DOHH2 (cell line): ENCODE results near the gene ORM1.

ENCODE experiments used
- H3F3A ChIP-seq: fragments of 200-600 bp; sonication (generic), shearing (Covaris generic); 2 replicates; pipeline ENCODE4 v1.6.0; 2016; ENCODE audit warnings: antibody characterized with exemption, mild to moderate bottlenecking; ENCODE audit not compliant: control insufficient read depth, insufficient read depth
- H3K27ac ChIP-seq: fragments of 200-600 bp; sonication (generic); 2 replicates; pipeline ENCODE4 v1.5.1; 2014; ENCODE audit warnings: low read depth, mild to moderate bottlenecking, low read length, moderate library complexity
- H3K27me3 ChIP-seq: fragments of 200-600 bp; sonication (generic); 2 replicates; pipeline ENCODE4 v1.6.1; 2014; ENCODE audit warnings: mild to moderate bottlenecking, low read length, mixed read lengths; ENCODE audit not compliant: control insufficient read depth
- H3K36me3 ChIP-seq: fragments of 200-600 bp; sonication (generic); 2 replicates; pipeline ENCODE4 v1.6.1; 2014; ENCODE audit warnings: mild to moderate bottlenecking, low read length, moderate library complexity, mixed read lengths; ENCODE audit not compliant: control insufficient read depth
- H3K4me1 ChIP-seq: fragments of 200-600 bp; sonication (generic); 2 replicates; pipeline ENCODE4 v1.6.1; 2014; ENCODE audit warnings: mild to moderate bottlenecking, low read length, mixed read lengths; ENCODE audit not compliant: control insufficient read depth
- H3K4me2 ChIP-seq: fragments of 200-600 bp; sonication (generic); 2 replicates; pipeline ENCODE4 v1.6.0; 2014; ENCODE audit warnings: mild to moderate bottlenecking, low read length, moderate library complexity
- H3K4me3 ChIP-seq: fragments of 200-600 bp; sonication (generic); 2 replicates; pipeline ENCODE4 v1.5.1; 2014; ENCODE audit warnings: mild to moderate bottlenecking, low read length, mixed read lengths
- H3K79me2 ChIP-seq: fragments of 200-600 bp; sonication (generic); 2 replicates; pipeline ENCODE4 v1.6.1; 2014; ENCODE audit warnings: mild to moderate bottlenecking, low read length, mixed read lengths; ENCODE audit not compliant: control insufficient read depth
- H3K9me2 ChIP-seq: fragments of 200-600 bp; sonication (generic); replicated peaks from 2 replicates; pipeline ENCODE4 v1.6.1; 2014; ENCODE audit warnings: mild to moderate bottlenecking, low read length, mixed read lengths; ENCODE audit not compliant: control insufficient read depth
- H3K9me3 ChIP-seq: fragments of 200-600 bp; sonication (generic); 2 replicates; pipeline ENCODE4 v1.6.1; 2014; ENCODE audit warnings: antibody characterized with exemption, low read length, mixed read lengths; ENCODE audit not compliant: control insufficient read depth, insufficient read depth
- H4K20me1 ChIP-seq: fragments of 200-600 bp; sonication (generic); 2 replicates; pipeline ENCODE4 v1.6.0; 2014; ENCODE audit warnings: low read depth, mild to moderate bottlenecking, antibody characterized with exemption, low read length, moderate library complexity; ENCODE audit not compliant: control insufficient read depth, insufficient read depth
- EZH2phosphoT487 ChIP-seq: fragments of 200-600 bp; sonication (generic); IDR thresholded peaks from 2 replicates; pipeline ENCODE4 v1.6.1; 2017; ENCODE audit warnings: borderline replicate concordance, mild to moderate bottlenecking, antibody characterized with exemption, low read length, moderate library complexity, mixed read lengths
- TF ChIP-seq, protein P1 (sequence below): fragments of 200-600 bp; sonication (generic); IDR thresholded peaks from one replicate; pipeline ENCODE4 v1.5.1; 2014; ENCODE audit warnings: antibody characterized with exemption, mild to moderate bottlenecking, low read depth, low read length; ENCODE audit not compliant: poor library complexity, severe bottlenecking

ORM1 gene

DNA sequence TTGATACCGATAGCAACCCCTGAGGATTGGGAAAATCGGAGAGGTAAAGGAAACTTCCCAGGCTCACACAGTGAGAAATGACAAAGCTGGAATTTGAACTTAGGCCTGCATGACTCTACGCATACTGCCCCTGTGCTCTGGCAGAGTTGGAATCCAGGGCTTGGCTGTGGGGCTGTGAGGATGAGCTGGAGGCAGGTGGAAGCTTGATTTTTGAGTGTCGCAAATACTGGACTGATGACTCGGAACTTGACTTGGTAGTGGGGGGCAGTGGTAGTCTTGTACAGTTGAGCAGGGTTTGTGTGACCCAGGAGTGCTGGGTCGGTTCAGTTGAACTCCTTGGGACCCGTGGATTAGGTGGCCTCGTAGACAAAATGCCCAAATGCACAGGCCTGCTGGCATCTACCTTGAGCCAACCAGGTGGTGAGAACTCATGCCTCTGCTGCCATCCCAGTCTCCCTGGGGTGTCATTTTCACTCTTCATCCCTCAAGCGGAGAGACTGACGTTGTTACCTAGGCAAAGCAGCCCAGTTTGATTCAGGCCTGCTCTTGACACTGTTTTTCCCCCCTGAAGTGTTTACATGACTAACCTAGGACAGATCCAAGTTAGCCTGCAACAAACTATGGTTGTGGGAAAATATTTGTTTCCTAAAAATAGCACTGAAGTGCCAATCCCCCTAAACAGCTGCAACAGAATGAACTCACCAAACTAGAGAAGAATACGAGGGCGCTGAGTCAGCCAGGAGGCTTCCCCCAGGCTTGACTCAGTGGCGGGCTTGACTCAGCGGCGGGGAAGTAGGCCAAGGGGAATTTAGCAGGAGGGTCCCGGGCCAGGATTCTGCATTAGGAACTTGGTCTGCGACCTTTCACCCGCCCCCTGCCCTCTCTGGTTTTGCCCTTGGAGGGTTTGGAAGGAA, 45.7 kb upstream of the ORM1 start:
- H3K79me2 ChIP-seq, result no peaks in the 10 kb centered on the region
- no peak for TF ChIP-seq EZH2phosphoT487
- TF ChIP-seq, protein P1, sequence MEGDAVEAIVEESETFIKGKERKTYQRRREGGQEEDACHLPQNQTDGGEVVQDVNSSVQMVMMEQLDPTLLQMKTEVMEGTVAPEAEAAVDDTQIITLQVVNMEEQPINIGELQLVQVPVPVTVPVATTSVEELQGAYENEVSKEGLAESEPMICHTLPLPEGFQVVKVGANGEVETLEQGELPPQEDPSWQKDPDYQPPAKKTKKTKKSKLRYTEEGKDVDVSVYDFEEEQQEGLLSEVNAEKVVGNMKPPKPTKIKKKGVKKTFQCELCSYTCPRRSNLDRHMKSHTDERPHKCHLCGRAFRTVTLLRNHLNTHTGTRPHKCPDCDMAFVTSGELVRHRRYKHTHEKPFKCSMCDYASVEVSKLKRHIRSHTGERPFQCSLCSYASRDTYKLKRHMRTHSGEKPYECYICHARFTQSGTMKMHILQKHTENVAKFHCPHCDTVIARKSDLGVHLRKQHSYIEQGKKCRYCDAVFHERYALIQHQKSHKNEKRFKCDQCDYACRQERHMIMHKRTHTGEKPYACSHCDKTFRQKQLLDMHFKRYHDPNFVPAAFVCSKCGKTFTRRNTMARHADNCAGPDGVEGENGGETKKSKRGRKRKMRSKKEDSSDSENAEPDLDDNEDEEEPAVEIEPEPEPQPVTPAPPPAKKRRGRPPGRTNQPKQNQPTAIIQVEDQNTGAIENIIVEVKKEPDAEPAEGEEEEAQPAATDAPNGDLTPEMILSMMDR, result no peak
- H3K36me3 ChIP-seq, result no peaks in the 10 kb centered on the region
- no peak overlapping the region for H3K27ac ChIP-seq
- no peaks in the 10 kb centered on the region for H3K9me2 ChIP-seq
- H3K4me1 ChIP-seq, result no peaks in the 10 kb centered on the region
- H4K20me1 ChIP-seq, result no peaks in the 10 kb centered on the region
- H3K9me3 ChIP-seq, result no peaks in the 10 kb centered on the region
- H3K27me3 ChIP-seq, result no peaks in the 10 kb centered on the region
- no peaks in the 10 kb centered on the region for H3F3A ChIP-seq
- no peak overlapping the region for H3K4me2 ChIP-seq
- no peak overlapping the region for H3K4me3 ChIP-seq

DNA sequence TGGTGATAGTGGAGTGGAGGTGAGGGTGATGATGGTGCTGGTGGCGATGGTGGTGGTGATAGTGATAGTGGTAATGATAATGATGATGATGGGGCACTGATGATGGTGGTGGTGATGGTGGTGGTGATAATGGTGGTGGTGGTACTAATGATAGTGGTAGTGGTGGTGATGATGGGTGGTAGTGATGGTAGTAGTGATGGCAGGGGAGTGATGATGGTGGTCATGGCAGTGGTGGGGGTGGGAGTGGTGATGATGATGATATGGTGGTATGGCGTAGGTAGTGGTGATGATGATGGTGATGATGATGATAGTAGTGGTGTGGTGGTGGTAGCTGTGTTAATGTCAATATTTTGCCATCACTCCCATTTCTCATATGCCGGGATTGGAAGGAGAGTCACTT, 44.5 kb upstream of the ORM1 start:
- Histone ChIP-seq H3K27ac (no peak overlapping the region), H3K4me2 (no peak overlapping the region), H3F3A (no peaks in the 10 kb centered on the region), H3K4me1 (no peaks in the 10 kb centered on the region), H3K27me3 (no peaks in the 10 kb centered on the region), H4K20me1 (no peaks in the 10 kb centered on the region), H3K36me3 (no peaks in the 10 kb centered on the region), H3K4me3 (no peak overlapping the region), H3K9me3 (no peaks in the 10 kb centered on the region), H3K79me2 (no peaks in the 10 kb centered on the region), H3K9me2 (no peaks in the 10 kb centered on the region)
- TF ChIP-seq, protein P1, result no peak
- no peak for TF ChIP-seq EZH2phosphoT487

DNA sequence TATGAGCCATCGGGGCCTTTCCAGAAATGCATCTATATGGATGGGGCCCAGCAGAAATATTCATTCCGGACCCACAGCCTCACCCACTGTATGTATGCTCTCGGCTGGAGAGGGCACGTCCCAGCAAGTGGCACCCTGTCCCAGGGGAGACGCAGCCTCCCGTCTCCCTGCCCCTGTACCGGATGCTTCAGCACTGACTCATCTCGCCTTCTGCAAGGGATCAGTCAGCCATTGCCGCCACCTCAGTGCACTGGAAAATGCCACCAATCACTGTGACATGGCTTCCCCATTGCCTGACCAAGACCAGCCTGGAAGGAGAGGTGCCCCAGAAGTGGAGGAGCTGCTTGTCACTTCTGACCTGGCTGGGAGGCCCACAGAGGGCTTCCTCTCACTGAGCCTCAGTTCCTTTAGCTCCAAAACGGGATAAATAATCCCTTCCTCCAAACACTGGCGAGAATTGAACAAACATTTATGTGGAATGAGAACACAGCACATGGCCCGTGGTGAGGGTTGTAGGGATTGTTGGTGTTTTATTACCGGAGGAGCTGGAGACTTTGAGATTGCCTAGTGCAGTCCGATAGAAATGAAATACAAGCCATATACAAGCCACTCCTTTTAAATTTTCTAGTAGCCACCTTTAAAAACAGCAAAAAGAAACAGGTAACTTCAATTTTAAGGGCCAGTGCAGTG, 43.9 kb upstream of the ORM1 start:
- Histone ChIP-seq H3K79me2 (no peaks in the 10 kb centered on the region), H3K9me2 (no peaks in the 10 kb centered on the region), H3K4me2 (no peak overlapping the region), H3K4me3 (no peak overlapping the region), H3K27ac (no peak overlapping the region), H3K4me1 (no peaks in the 10 kb centered on the region), H3F3A (no peaks in the 10 kb centered on the region), H3K36me3 (no peaks in the 10 kb centered on the region), H4K20me1 (no peaks in the 10 kb centered on the region), H3K9me3 (no peaks in the 10 kb centered on the region), H3K27me3 (no peaks in the 10 kb centered on the region)
- TF ChIP-seq, protein P1, result no peak
- no peak for TF ChIP-seq EZH2phosphoT487
